ENCODE measurements around the gene GCAT. TPM values are rescaled to one million over a fixed set of nuclear protein-coding genes. Genes with fewer than 3 reads are reported as not detected.

The GCAT gene
- total and polyA plus RNA-seq, 2 of the 13 experiments (the other 11 are each of a cell fraction or from before 2014, with no cell fraction given), result 28.0 to 50.3 TPM

DNA sequence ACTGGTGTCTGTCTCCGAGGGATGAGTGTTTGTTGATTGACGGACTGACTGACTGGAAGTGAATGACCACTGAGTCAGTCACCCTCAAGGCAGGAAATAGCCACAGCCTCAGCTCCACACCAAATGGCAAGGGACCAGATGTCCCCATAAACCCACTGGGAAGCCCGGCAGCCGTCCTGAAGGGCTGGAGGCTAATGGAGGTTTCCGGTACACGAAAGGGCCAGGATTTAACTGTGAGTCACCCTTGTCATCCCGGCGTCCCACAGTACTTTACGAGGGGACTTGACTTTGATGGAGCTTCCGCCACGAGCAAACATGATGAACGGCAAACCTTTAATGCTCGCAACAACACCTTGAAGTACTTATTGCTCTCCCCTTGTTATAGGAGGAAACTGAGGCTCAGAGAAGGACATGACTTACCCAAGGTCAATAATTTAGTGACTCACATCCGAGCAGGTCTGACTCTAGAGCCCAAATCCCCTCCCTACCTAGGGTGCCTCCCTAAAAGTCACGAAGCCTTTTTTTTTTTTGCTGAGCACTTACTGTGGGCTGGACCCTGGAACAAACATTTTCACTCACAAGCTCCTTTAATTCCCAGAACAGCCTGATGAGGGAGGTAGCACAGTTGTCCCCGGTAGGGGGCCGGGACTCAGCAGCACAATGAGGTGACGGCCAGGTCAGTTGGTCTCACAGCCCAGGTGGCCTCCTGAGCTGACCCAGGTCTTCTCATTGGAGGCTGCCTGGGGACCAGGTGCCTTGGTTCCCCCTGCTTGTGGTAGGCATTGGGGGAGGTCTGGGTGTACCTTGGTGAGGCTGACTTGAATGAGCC is 25.2 kb upstream of the GCAT start (continued):
- TF ChIP-seq MXD3 (CRISPR knock-in tag; IDR thresholded peaks at IDR 0.05), result 0 out of 2 replicates have a peak, but pooled peaks have one; percentile 31
- TF ChIP-seq AKNA (CRISPR knock-in tag; IDR thresholded peaks at IDR 0.05; ENCODE audit: borderline replicate concordance), result no peak
- TF ChIP-seq XBP1 (CRISPR knock-in tag; IDR thresholded peaks at IDR 0.05), result no peak
- no peak for TF ChIP-seq KMT2B (CRISPR knock-in tag; IDR thresholded peaks at IDR 0.05)

- H2AFZ ChIP-seq (ENCODE audit: low read length), result no peak overlapping the region
- no peak overlapping the region for H3K27ac ChIP-seq (ENCODE audit: extremely low read length, insufficient read depth, low read length)
- FAIRE-seq (no peak), DNase-seq (ENCODE audit: low spot score) (peak; percentile 46), ATAC-seq (peak; percentile 65)
- no peaks in the 10 kb centered on the region for H4K20me1 ChIP-seq (ENCODE audit: insufficient read depth, low read length)
- no peaks in the 10 kb centered on the region for H3K36me3 ChIP-seq (replicated peaks in 1 of 2; ENCODE audit: control insufficient read depth in 1 of 2, insufficient read depth in 2 of 2, low read length in 2 of 2)
- WGBS (ENCODE audit: low lambda C conversion rate), result 13% methylated on average over 11 of the region's 11 CpGs
- no peak overlapping the region for H3K9ac ChIP-seq (ENCODE audit: insufficient read depth, low read depth, low read length)
- peak overlapping the region in 1 of 3 experiments; percentile 19; a peak in 1 of 6 replicates for H3K4me3 ChIP-seq (replicated peaks in 1 of 3; ENCODE audit: insufficient read depth in 1 of 3, low read depth in 2 of 3, low read length in 3 of 3)
- BruUV-seq (replicated peaks), result no TSS peak
- ChIA-PET POLR2A (interaction anchor here (1.4 to 5.4 kb wide), 3 partner anchors 10 to 127 kb away, joined by 5 to 127 read pairs (median 6); partner anchors contain the start of genes GCAT and PDXP), CTCF (ENCODE audit: low intra/inter-chr PET ratio, low total read pairs) (no interaction called here)
- in situ Hi-C loops (cut with HindIII; ENCODE audit: extremely low pct_ligation_motif_present, low pct_unique_long_range_greater_than_20kb), result no loop called here
- H3K4me1 ChIP-seq (ENCODE audit: insufficient read depth, low read length), result peaks cover 52% of the 10 kb centered on the region
- intact Hi-C loops (cut with micrococcal nuclease; ENCODE audit: unreplicated experiment), result no loop called here
- no peaks in the 10 kb centered on the region for H3K79me2 ChIP-seq (ENCODE audit: insufficient read depth, low read length)
- H3K4me2 ChIP-seq (ENCODE audit: low read depth, low read length), result peak overlapping the region; percentile 52
- H3K9me3 ChIP-seq (ENCODE audit: low read length), result no peaks in the 10 kb centered on the region
- H3K27me3 ChIP-seq (ENCODE audit: control insufficient read depth in 1 of 2, insufficient read depth in 2 of 2, low read length in 2 of 2), result no peaks in the 10 kb centered on the region
- peak; percentile 9; the same call in 1 of the 2 replicates for TF ChIP-seq BCL6 (CRISPR knock-in tag; IDR thresholded peaks at IDR 0.05)
- no peak for TF ChIP-seq ZNF724P (CRISPR knock-in tag; IDR thresholded peaks at IDR 0.05; ENCODE audit: borderline replicate concordance)
- TF ChIP-seq ARID4A (CRISPR knock-in tag; IDR thresholded peaks at IDR 0.05; ENCODE audit: borderline replicate concordance), result peak; percentile 37; the same call in 1 of the 2 replicates
- 0 out of 2 replicates have a peak, but pooled peaks have one; percentile 20 for TF ChIP-seq THAP11 (CRISPR knock-in tag; IDR thresholded peaks at IDR 0.05)
- 0 out of 2 replicates have a peak, but pooled peaks have one; percentile 24 for TF ChIP-seq HDAC2 (CRISPR knock-in tag; IDR thresholded peaks at IDR 0.05)
- TF ChIP-seq ZNF292 (CRISPR knock-in tag; IDR thresholded peaks at IDR 0.05; ENCODE audit: borderline replicate concordance, low read depth), result 0 out of 2 replicates have a peak, but pooled peaks have one; percentile 39
- TF ChIP-seq KLF6 (CRISPR knock-in tag; IDR thresholded peaks at IDR 0.05), result peak; percentile 72; the same call in 1 of the 2 replicates
Measured at GRCh38 chr22:37784829-37785495, 22.8 kb upstream of the GCAT start.
